SK-N-SH (cell line): ENCODE results near the gene CAMK2D. TPM values are rescaled to one million over a fixed set of nuclear protein-coding genes. Genes with fewer than 3 reads are reported as not detected.
"Not testable (repeated sequence)": the region's sequence is repeated elsewhere in the genome, so short reads cannot be mapped to it uniquely, and the experiment has no call there.

Experiments
- CTCF ChIA-PET: fragments of 300-600, 350-600 bp; formaldehyde crosslinking; extraction: SDS; loops from one replicate; lab custom pipeline; 2021; lab: Yijun Ruan, JAX
- POLR2A ChIA-PET: fragments of 350-600 bp; sonication (Branson Sonifier 250); formaldehyde crosslinking; extraction: SDS; loops from one replicate; lab custom pipeline; 2020; ENCODE audit warnings: antibody characterized with exemption, inconsistent platforms; lab: Yijun Ruan, JAX
- DNase-seq: peaks from one replicate; pipeline ENCODE4 v3.0.0; 2012
- H2AFZ ChIP-seq: fragments of 200-600 bp; sonication (generic); 2 replicates; pipeline ENCODE4 v1.8.1; 2016; ENCODE audit warnings: antibody characterized with exemption, mild to moderate bottlenecking, low read depth
- H3F3A ChIP-seq: fragments of 200-600 bp; sonication (generic); replicated peaks from 2 replicates; pipeline ENCODE3; 2016; ENCODE audit warnings: antibody characterized with exemption, mild to moderate bottlenecking; ENCODE audit not compliant: insufficient read depth
- H3K27ac ChIP-seq, 2 experiments: fragments of 200-500 bp in 1 of 2; fragments of 200-600 bp in 1 of 2; sonication (Bioruptor generic) in 1 of 2; sonication (generic), shearing (Covaris generic) in 1 of 2; 2 replicates each; pipeline versions ENCODE4 v1.5.1 to v1.6.1; 2014 to 2016; ENCODE audit warnings: low read depth in 2 of 2, inconsistent platforms in 1 of 2, low read length in 1 of 2, mild to moderate bottlenecking in 1 of 2, mixed read lengths in 1 of 2
- H3K27me3 ChIP-seq: fragments of 200-600 bp; sonication (generic), shearing (Covaris generic); 2 replicates; pipeline ENCODE4 v1.6.1; 2016; ENCODE audit warnings: mixed run types; ENCODE audit not compliant: insufficient read depth
- H3K36me3 ChIP-seq, 2 experiments: fragments of 200-500 bp in 1 of 2; fragments of 200-600 bp in 1 of 2; sonication (Bioruptor generic) in 1 of 2; sonication (generic) in 1 of 2; replicated peaks in 1 of 2; 2 replicates each; pipeline versions ENCODE3 to v1.5.1; 2014 to 2016; ENCODE audit warnings: low read length in 1 of 2, mild to moderate bottlenecking in 1 of 2; ENCODE audit not compliant: insufficient read depth in 2 of 2, control insufficient read depth in 1 of 2
- H3K4me1 ChIP-seq, 2 experiments: fragments of 200-500 bp in 1 of 2; fragments of 200-600 bp in 1 of 2; sonication (Bioruptor generic) in 1 of 2; sonication (generic), shearing (Covaris generic) in 1 of 2; 2 replicates each; pipeline versions ENCODE4 v1.5.1 to v1.6.1; 2014 to 2016; ENCODE audit warnings: low read depth in 1 of 2, low read length in 1 of 2, mixed run types in 1 of 2; ENCODE audit not compliant: insufficient read depth in 2 of 2, control insufficient read depth in 1 of 2
- H3K4me2 ChIP-seq: fragments of 200-600 bp; sonication (generic), shearing (Covaris generic); 2 replicates; pipeline ENCODE4 v1.6.1; 2017; ENCODE audit warnings: mixed run types
- H3K4me3 ChIP-seq, 2 experiments: fragments of 200-500 bp in 1 of 2; fragments of 200-600 bp in 1 of 2; sonication (Bioruptor generic) in 1 of 2; sonication (generic), shearing (Covaris generic) in 1 of 2; 2 replicates each; pipeline versions ENCODE4 v1.5.1 to v1.8.1; 2014 to 2016; ENCODE audit warnings: low read depth in 2 of 2, inconsistent platforms in 1 of 2, low read length in 1 of 2, mild to moderate bottlenecking in 1 of 2, mixed read lengths in 1 of 2, moderate library complexity in 1 of 2
- H3K79me2 ChIP-seq: fragments of 200-600 bp; sonication (generic); 2 replicates; pipeline ENCODE4 v1.8.1; 2017; ENCODE audit warnings: mild to moderate bottlenecking; ENCODE audit not compliant: insufficient read depth
- H3K9ac ChIP-seq: fragments of 200-600 bp; sonication (generic); 2 replicates; pipeline ENCODE4 v1.6.1; 2017; ENCODE audit warnings: mixed run types
- H3K9me2 ChIP-seq: fragments of 200-600 bp; sonication (generic); 2 replicates; pipeline ENCODE4 v1.6.1; 2017; ENCODE audit warnings: mixed run types
- H3K9me3 ChIP-seq: fragments of 200-600 bp; sonication (generic); 2 replicates; pipeline ENCODE4 v1.6.1; 2017; ENCODE audit warnings: mixed run types, mild to moderate bottlenecking, moderate library complexity
- H4K20me1 ChIP-seq: fragments of 200-600 bp; sonication (generic); 2 replicates; pipeline ENCODE4 v1.6.1; 2017; ENCODE audit warnings: mild to moderate bottlenecking, mixed run types; ENCODE audit not compliant: insufficient read depth
- CTCF ChIP-seq: fragments of 200-600 bp; sonication (generic); IDR thresholded peaks from 2 replicates; pipeline ENCODE4 v1.6.1; 2017; ENCODE audit warnings: antibody characterized with exemption, mild to moderate bottlenecking, moderate library complexity
- EP300 ChIP-seq, 2 experiments: IDR thresholded peaks; 2 replicates each; pipeline versions ENCODE4 v1.4.0 to v1.6.1; 2012; ENCODE audit warnings: borderline replicate concordance in 1 of 2, low read depth in 1 of 2, low read length in 1 of 2
- FOXJ3 ChIP-seq: sonication (generic); formaldehyde crosslinking; IDR thresholded peaks from 2 replicates; pipeline ENCODE4 v1.5.1; 2020; ENCODE audit warnings: mild to moderate bottlenecking, missing genetic modification reagents
- RAD21 ChIP-seq: IDR thresholded peaks from 2 replicates; pipeline ENCODE4 v1.6.1; 2012; ENCODE audit warnings: mild to moderate bottlenecking, low read length
- RFX5 ChIP-seq: IDR thresholded peaks from 2 replicates; pipeline ENCODE4 v1.6.1; 2012; ENCODE audit warnings: mild to moderate bottlenecking, improper control_type of control experiment, low read length
- SMC3 ChIP-seq: IDR thresholded peaks from 2 replicates; pipeline ENCODE4 v1.6.1; 2012; ENCODE audit warnings: low read depth, low read length, improper control_type of control experiment
- TAF1 ChIP-seq: IDR thresholded peaks from 2 replicates; pipeline ENCODE4 v1.6.1; 2012; ENCODE audit warnings: low read depth, mild to moderate bottlenecking, low read length, moderate library complexity, borderline replicate concordance
- TCF12 ChIP-seq: IDR thresholded peaks from 2 replicates; pipeline ENCODE4 v1.4.0; 2012
- YY1 ChIP-seq: IDR thresholded peaks from 2 replicates; pipeline ENCODE4 v1.4.0; 2012; ENCODE audit warnings: low read depth, mild to moderate bottlenecking
- whole genome bisulfite sequencing: methylation state at CpG from one replicate; pipeline ENCODE4 v1.1.6; 2017; ENCODE audit warnings: low lambda C conversion rate; 5-methylcytosine and 5-hydroxymethylcytosine counted together
- polyA plus RNA-seq, 3 experiments: library from polyadenylated mRNA; depleted of rRNA; stranded (reverse); fragments of >200 nt; gene quantifications; 2 replicates each; pipeline ENCODE4 v1.2.3, GENCODE V29; 2012
- TF ChIP-seq, protein P1 (sequence below): IDR thresholded peaks from 2 replicates; pipeline ENCODE4; 2012

Gene CAMK2D
- polyA plus RNA-seq, 1 of the 3 experiments (the other 2 are of a cell fraction): 17.0 TPM

DNA sequence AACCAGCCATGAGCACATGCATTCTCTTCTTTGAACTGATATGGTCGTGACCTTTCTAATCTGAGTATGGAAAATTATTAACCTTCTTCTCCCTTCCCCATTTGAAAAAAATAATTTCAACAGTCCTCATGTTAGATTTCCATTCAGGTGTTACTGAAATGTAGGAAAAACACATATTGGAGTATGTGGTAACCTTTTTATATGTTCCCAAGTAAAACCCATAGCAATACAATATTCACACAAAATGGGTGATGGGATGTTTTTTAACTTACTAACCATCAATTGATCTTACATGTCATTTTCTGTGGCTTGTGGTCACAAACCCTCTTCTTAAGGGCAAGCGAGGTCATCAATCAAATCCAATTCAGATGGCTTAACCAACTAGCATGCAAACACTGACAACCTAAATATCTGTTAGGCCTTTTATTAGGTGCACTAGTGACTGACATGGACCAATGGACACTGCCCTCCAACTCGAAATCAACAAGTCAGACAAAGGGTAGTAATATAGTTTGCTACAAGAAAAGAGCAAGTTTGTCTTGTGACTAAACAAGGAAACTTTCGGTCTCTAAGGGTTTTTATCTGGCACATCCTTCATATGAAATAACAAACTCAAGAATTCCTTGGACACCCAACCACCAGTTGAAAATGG, 74.3 kb downstream of the CAMK2D start:
- 87% methylated on average over 4 of the region's 4 CpGs for WGBS
- POLR2A ChIA-PET: no interaction called here
- H3F3A ChIP-seq: peaks cover 29% of the 10 kb centered on the region
- peak overlapping the region in 1 of 2 experiments; percentile 14; a peak in 2 of 4 replicates for H3K27ac ChIP-seq
- H3K9ac ChIP-seq: no peak overlapping the region
- no peaks in the 10 kb centered on the region; the same call in 1 of the 2 replicates for H4K20me1 ChIP-seq
- CTCF ChIA-PET: interaction anchor here (1.0 kb wide), 1 partner anchor 293 kb away, joined by 3 read pairs; no protein-coding TSS in a partner anchor
- H3K79me2 ChIP-seq: peaks cover 83% of the 10 kb centered on the region
- DNase-seq: no peak
- H3K27me3 ChIP-seq: no peaks in the 10 kb centered on the region
- H3K36me3 ChIP-seq: peaks cover 2 to 23% of the 10 kb centered on the region in 2 experiments
- H3K4me2 ChIP-seq: no peak overlapping the region
- no peak overlapping the region for H2AFZ ChIP-seq
- H3K4me3 ChIP-seq: no peak overlapping the region
- TF ChIP-seq TCF12 (peak; percentile 31; the same call in 1 of the 2 replicates), FOXJ3 (CRISPR knock-in tag) (no peak)
- TF ChIP-seq, protein P1, sequence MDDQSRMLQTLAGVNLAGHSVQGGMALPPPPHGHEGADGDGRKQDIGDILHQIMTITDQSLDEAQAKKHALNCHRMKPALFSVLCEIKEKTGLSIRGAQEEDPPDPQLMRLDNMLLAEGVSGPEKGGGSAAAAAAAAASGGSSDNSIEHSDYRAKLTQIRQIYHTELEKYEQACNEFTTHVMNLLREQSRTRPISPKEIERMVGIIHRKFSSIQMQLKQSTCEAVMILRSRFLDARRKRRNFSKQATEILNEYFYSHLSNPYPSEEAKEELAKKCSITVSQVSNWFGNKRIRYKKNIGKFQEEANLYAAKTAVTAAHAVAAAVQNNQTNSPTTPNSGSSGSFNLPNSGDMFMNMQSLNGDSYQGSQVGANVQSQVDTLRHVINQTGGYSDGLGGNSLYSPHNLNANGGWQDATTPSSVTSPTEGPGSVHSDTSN: peak; percentile 64
- TF ChIP-seq, all 33 proteins: peak for 2
- Histone ChIP-seq H3K9me2 (no peaks in the 10 kb centered on the region), H3K4me1 (peaks cover 6 to 17% of the 10 kb centered on the region in 2 experiments; a peak in 3 of 4 replicates), H3K9me3 (no peaks in the 10 kb centered on the region)

GRCh38 chr4:113685157-113685556, 76.4 kb downstream of the CAMK2D start:
- H3K4me3 ChIP-seq, H3K27me3 ChIP-seq, H3K9me3 ChIP-seq, H3K9me2 ChIP-seq, POLR2A ChIA-PET, DNase-seq, H3K4me2 ChIP-seq, H2AFZ ChIP-seq, H3K9ac ChIP-seq, H4K20me1 ChIP-seq: not testable (repeated sequence)
- 0 out of 4 replicates have a peak, but pooled peaks of 1 of the 2 experiments have one; percentile 2 for TF ChIP-seq EP300 (IDR thresholded peaks at IDR 0.05; ENCODE audit: borderline replicate concordance in 1 of 2, low read depth in 1 of 2, low read length in 1 of 2)
- peak overlapping the region in 1 of 2 experiments; percentile 58; a peak in 2 of 4 replicates for H3K27ac ChIP-seq
- peaks cover 29% of the 10 kb centered on the region for H3F3A ChIP-seq
- peaks cover 6 to 17% of the 10 kb centered on the region in 2 experiments; a peak in 3 of 4 replicates for H3K4me1 ChIP-seq
- peaks cover 2 to 21% of the 10 kb centered on the region in 2 experiments for H3K36me3 ChIP-seq
- WGBS: 98% methylated on average over 4 of the region's 4 CpGs
- CTCF ChIA-PET: interaction anchor here (0.6 to 1.5 kb wide), 5 partner anchors 10 to 137 kb away, joined by 3 to 6 read pairs (median 3); no protein-coding TSS in a partner anchor
- peaks cover 82% of the 10 kb centered on the region for H3K79me2 ChIP-seq

GRCh38 chr4:113684534-113685091, 76.9 kb downstream of the CAMK2D start:
- Histone ChIP-seq H3K9ac (no peak overlapping the region), H3K36me3 (peaks cover 2 to 23% of the 10 kb centered on the region in 2 experiments), H3K9me2 (no peaks in the 10 kb centered on the region), H3K27ac (peak overlapping the region in 1 of 2 experiments; percentile 58; a peak in 3 of 4 replicates), H3K4me3 (no peak overlapping the region), H3K79me2 (peaks cover 79% of the 10 kb centered on the region), H3K4me2 (no peak overlapping the region), H4K20me1 (no peaks in the 10 kb centered on the region), H2AFZ (no peak overlapping the region), H3K27me3 (no peaks in the 10 kb centered on the region), H3K9me3 (no peaks in the 10 kb centered on the region), H3K4me1 (peaks cover 6 to 17% of the 10 kb centered on the region in 2 experiments; a peak in 3 of 4 replicates), H3F3A (peaks cover 29% of the 10 kb centered on the region)
- CTCF ChIA-PET: interaction anchor here (0.6 to 1.5 kb wide), 6 partner anchors 11 to 137 kb away, joined by 3 to 6 read pairs (median 3); no protein-coding TSS in a partner anchor
- TF ChIP-seq YY1 (no peak), CTCF (peak; percentile 51), SMC3 (peak; percentile 9; the same call in 1 of the 2 replicates), RAD21 (peak; percentile 40), RFX5 (no peak), TAF1 (no peak), EP300 (IDR thresholded peaks at IDR 0.05; ENCODE audit: borderline replicate concordance in 1 of 2, low read depth in 1 of 2, low read length in 1 of 2) (peak in 1 of 2 experiments; percentile 11; a peak in 1 of 4 replicates)
- WGBS: 85% methylated on average over 2 of the region's 2 CpGs
- peak; percentile 26 for DNase-seq
- POLR2A ChIA-PET: no interaction called here
